WTC11 (cell line): ENCODE results near the gene TUBA1B. TPM values are rescaled to one million over a fixed set of nuclear protein-coding genes. Genes with fewer than 3 reads are reported as not detected.

Experiments
- ATAC-seq: fragments of 200-7000 bp; cut with Tn5 transposase; 2 replicates; pipeline ENCODE4 v1.10.0; 2021; ENCODE audit warnings: mild to moderate bottlenecking, moderate library complexity
- CTCF ChIA-PET: fragments of 300-600 bp; sonication (Branson Sonifier 250); formaldehyde crosslinking; loops from one replicate; lab custom pipeline; 2021; ENCODE audit warnings: antibody characterized with exemption; lab: Charles Lee
- POLR2A ChIA-PET: fragments of 350-600 bp; sonication (Branson Sonifier 250); formaldehyde crosslinking; loops from one replicate; lab custom pipeline; 2021; ENCODE audit warnings: antibody characterized with exemption; lab: Charles Lee
- DNase-seq: peaks from one replicate; pipeline ENCODE4 v3.0.0; 2021; ENCODE audit warnings: low spot score
- H3K27ac Mint-ChIP-seq: 2 replicates; pipeline ENCODE4 v1.8.0; 2021; ENCODE audit warnings: mixed read lengths
- H3K27me3 Mint-ChIP-seq: 2 replicates; pipeline ENCODE4 v1.8.0; 2021; ENCODE audit warnings: low read depth, mild to moderate bottlenecking, moderate library complexity, mixed read lengths
- H3K36me3 Mint-ChIP-seq: 2 replicates; pipeline ENCODE4 v1.8.0; 2021; ENCODE audit warnings: mixed read lengths
- H3K4me1 Mint-ChIP-seq: 2 replicates; pipeline ENCODE4 v1.8.0; 2022; ENCODE audit warnings: mixed read lengths
- H3K4me3 Mint-ChIP-seq: 2 replicates; pipeline ENCODE4 v1.8.0; 2021; ENCODE audit warnings: mild to moderate bottlenecking, moderate library complexity, mixed read lengths
- H3K9me3 Mint-ChIP-seq: 2 replicates; pipeline ENCODE4 v1.8.0; 2021; ENCODE audit warnings: mixed read lengths
- CREB1 ChIP-seq: sonication (generic); formaldehyde crosslinking; IDR thresholded peaks from 2 replicates; pipeline ENCODE4 v1.8.0; 2023; ENCODE audit warnings: mild to moderate bottlenecking, missing genetic modification reagents
- ETV6 ChIP-seq: sonication (generic); formaldehyde crosslinking; IDR thresholded peaks from 2 replicates; pipeline ENCODE4 v1.8.1; 2022; ENCODE audit warnings: mild to moderate bottlenecking, missing genetic modification reagents
- FOXP4 ChIP-seq: sonication (generic); formaldehyde crosslinking; IDR thresholded peaks from 2 replicates; pipeline ENCODE4 v1.8.0; 2022; ENCODE audit warnings: mild to moderate bottlenecking, missing genetic modification reagents
- GTF2I ChIP-seq: fragments of 250-450 bp; sonication (Bioruptor Pico); conservative IDR thresholded peaks from 2 replicates; pipeline ENCODE4 v1.4.0; 2021; ENCODE audit warnings: mild to moderate bottlenecking
- JUN ChIP-seq: sonication (generic); formaldehyde crosslinking; IDR thresholded peaks from 2 replicates; pipeline ENCODE4 v1.8.0; 2023; ENCODE audit warnings: mild to moderate bottlenecking, missing genetic modification reagents
- KAT7 ChIP-seq: sonication (generic); formaldehyde crosslinking; IDR thresholded peaks from 2 replicates; pipeline ENCODE4 v1.8.1; 2023; ENCODE audit warnings: missing genetic modification reagents, mild to moderate bottlenecking, borderline replicate concordance
- MYBL2 ChIP-seq: sonication (generic); formaldehyde crosslinking; IDR thresholded peaks from 2 replicates; pipeline ENCODE4 v1.8.1; 2023; ENCODE audit warnings: mild to moderate bottlenecking, moderate library complexity, missing genetic modification reagents
- NFE2L1 ChIP-seq: sonication (generic); formaldehyde crosslinking; IDR thresholded peaks from 2 replicates; pipeline ENCODE4 v1.8.1; 2023; ENCODE audit warnings: missing genetic modification reagents
- RORB ChIP-seq: fragments of 250-450 bp; sonication (Bioruptor Pico); IDR thresholded peaks from 2 replicates; pipeline ENCODE4 v1.9.0; 2021; ENCODE audit warnings: mild to moderate bottlenecking
- TCF7 ChIP-seq: sonication (generic); formaldehyde crosslinking; IDR thresholded peaks from 2 replicates; pipeline ENCODE4 v1.8.0; 2022; ENCODE audit warnings: mild to moderate bottlenecking, low read depth, missing genetic modification reagents, moderate library complexity
- TEAD1 ChIP-seq: sonication (generic); formaldehyde crosslinking; IDR thresholded peaks from 2 replicates; pipeline ENCODE4 v1.8.0; 2022; ENCODE audit warnings: mild to moderate bottlenecking, missing genetic modification reagents
- ZNF263 ChIP-seq: sonication (generic); formaldehyde crosslinking; IDR thresholded peaks from 2 replicates; pipeline ENCODE4 v1.8.1; 2022; ENCODE audit warnings: low read depth, mild to moderate bottlenecking, moderate library complexity, missing genetic modification reagents
- ZNF281 ChIP-seq: sonication (generic); formaldehyde crosslinking; IDR thresholded peaks from 2 replicates; pipeline ENCODE4 v1.8.0; 2023; ENCODE audit warnings: mild to moderate bottlenecking, missing genetic modification reagents
- total RNA-seq: library from RNA; stranded (reverse); gene quantifications from 3 replicates; pipeline ENCODE4 v1.2.3, GENCODE V29; 2021
- TF ChIP-seq, protein P1 (sequence below): sonication (generic); formaldehyde crosslinking; IDR thresholded peaks from 2 replicates; pipeline ENCODE4 v1.8.1; 2022; ENCODE audit warnings: missing genetic modification reagents, borderline replicate concordance
- TF ChIP-seq, protein P2 (sequence below): fragments of 250-450 bp; sonication (Bioruptor Pico); IDR thresholded peaks from 2 replicates; pipeline ENCODE4 v1.8.0; 2021; ENCODE audit warnings: mild to moderate bottlenecking

The TUBA1B gene
- total RNA-seq, 1 experiment from 2014 or later: 1,806 TPM

DNA sequence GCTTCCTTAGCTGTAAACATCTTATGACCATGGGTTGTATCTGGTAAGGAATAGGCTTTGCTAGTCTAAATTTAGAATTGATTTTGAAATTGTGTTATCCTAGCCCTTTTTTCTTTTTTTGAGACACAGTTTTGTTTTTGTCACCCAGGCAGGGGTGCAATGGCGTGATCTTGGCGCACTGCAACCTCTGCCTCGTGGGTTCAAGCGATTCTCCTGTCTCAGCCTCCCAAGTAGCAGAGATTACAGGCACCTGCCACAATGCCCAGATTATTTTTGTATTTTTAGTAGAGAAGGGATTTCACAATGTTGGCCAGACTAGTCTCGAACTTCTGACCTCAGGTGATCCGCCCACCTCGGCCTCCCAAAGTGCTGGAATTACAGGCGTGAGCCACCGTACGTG is 2.4 kb upstream of the TUBA1B start (continued):
- TF ChIP-seq, protein P1, sequence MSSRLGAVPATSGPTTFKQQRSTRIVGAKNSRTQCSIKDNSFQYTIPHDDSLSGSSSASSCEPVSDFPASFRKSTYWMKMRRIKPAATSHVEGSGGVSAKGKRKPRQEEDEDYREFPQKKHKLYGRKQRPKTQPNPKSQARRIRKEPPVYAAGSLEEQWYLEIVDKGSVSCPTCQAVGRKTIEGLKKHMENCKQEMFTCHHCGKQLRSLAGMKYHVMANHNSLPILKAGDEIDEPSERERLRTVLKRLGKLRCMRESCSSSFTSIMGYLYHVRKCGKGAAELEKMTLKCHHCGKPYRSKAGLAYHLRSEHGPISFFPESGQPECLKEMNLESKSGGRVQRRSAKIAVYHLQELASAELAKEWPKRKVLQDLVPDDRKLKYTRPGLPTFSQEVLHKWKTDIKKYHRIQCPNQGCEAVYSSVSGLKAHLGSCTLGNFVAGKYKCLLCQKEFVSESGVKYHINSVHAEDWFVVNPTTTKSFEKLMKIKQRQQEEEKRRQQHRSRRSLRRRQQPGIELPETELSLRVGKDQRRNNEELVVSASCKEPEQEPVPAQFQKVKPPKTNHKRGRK (CRISPR knock-in tag): no peak

DNA sequence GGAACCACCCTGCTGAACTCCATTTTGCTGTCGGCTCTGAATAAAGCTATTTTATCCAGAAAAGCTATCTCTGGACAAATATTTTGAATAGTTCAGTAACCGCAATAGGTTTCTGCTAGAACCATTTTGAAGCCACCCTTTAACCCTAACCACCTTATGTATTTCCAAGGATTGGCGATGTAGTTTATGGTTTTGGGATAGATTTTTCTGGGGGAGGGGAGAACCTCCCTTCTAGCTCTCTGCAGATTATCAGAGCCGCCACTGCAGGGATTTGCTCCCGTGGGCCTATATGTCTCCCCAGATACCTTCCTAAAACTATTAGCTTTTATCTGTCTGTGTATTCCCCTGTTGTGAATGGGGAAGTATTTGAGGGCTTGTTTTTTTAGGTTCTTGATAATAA is 1.8 kb upstream of the TUBA1B start:
- no peaks in the 10 kb centered on the region; the same call in 1 of the 2 replicates for H3K27me3 Mint-ChIP-seq
- ChIA-PET CTCF (interaction anchor here (0.7 to 3.0 kb wide), 5 partner anchors 12 to 214 kb away, joined by 3 to 13 read pairs (median 9); partner anchors contain the start of gene LMBR1L), POLR2A (interaction anchor here (0.6 to 0.8 kb wide), 2 partner anchors 102 to 105 kb away, joined by 4 read pairs; no protein-coding TSS in a partner anchor)
- ATAC-seq (no peak), DNase-seq (no peak)
- H3K4me1 Mint-ChIP-seq: peaks cover 19% of the 10 kb centered on the region
- no peak overlapping the region for H3K4me3 Mint-ChIP-seq
- H3K9me3 Mint-ChIP-seq: no peaks in the 10 kb centered on the region
- TF ChIP-seq, protein P1 (CRISPR knock-in tag): no peak
- TF ChIP-seq JUN (CRISPR knock-in tag) (no peak), GTF2I (CRISPR knock-in tag) (no peak), TEAD1 (no peak), MYBL2 (CRISPR knock-in tag) (no peak), FOXP4 (CRISPR knock-in tag) (no peak), CREB1 (CRISPR knock-in tag) (no peak), ZNF263 (CRISPR knock-in tag) (no peak), KAT7 (CRISPR knock-in tag) (no peak), ETV6 (CRISPR knock-in tag) (no peak), ZNF281 (no peak), TCF7 (CRISPR knock-in tag) (no peak), RORB (no peak), NFE2L1 (CRISPR knock-in tag) (no peak)
- TF ChIP-seq, protein P2, sequence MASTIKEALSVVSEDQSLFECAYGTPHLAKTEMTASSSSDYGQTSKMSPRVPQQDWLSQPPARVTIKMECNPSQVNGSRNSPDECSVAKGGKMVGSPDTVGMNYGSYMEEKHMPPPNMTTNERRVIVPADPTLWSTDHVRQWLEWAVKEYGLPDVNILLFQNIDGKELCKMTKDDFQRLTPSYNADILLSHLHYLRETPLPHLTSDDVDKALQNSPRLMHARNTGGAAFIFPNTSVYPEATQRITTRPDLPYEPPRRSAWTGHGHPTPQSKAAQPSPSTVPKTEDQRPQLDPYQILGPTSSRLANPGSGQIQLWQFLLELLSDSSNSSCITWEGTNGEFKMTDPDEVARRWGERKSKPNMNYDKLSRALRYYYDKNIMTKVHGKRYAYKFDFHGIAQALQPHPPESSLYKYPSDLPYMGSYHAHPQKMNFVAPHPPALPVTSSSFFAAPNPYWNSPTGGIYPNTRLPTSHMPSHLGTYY (CRISPR knock-in tag): no peak
- H3K36me3 Mint-ChIP-seq: peaks cover 28% of the 10 kb centered on the region
- no peak overlapping the region for H3K27ac Mint-ChIP-seq
